CD4-positive, alpha-beta T cell treated with Interleukin-17A for 1 hour (primary cell): ENCODE results near the gene AREL1.
"Not testable (repeated sequence)": the region's sequence is repeated elsewhere in the genome, so short reads cannot be mapped to it uniquely, and the experiment has no call there.

Experiments
- DNase-seq: peaks from one replicate; pipeline ENCODE4 v3.0.0-alpha.2; 2020

Gene AREL1, protein sequence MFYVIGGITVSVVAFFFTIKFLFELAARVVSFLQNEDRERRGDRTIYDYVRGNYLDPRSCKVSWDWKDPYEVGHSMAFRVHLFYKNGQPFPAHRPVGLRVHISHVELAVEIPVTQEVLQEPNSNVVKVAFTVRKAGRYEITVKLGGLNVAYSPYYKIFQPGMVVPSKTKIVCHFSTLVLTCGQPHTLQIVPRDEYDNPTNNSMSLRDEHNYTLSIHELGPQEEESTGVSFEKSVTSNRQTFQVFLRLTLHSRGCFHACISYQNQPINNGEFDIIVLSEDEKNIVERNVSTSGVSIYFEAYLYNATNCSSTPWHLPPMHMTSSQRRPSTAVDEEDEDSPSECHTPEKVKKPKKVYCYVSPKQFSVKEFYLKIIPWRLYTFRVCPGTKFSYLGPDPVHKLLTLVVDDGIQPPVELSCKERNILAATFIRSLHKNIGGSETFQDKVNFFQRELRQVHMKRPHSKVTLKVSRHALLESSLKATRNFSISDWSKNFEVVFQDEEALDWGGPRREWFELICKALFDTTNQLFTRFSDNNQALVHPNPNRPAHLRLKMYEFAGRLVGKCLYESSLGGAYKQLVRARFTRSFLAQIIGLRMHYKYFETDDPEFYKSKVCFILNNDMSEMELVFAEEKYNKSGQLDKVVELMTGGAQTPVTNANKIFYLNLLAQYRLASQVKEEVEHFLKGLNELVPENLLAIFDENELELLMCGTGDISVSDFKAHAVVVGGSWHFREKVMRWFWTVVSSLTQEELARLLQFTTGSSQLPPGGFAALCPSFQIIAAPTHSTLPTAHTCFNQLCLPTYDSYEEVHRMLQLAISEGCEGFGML

DNA sequence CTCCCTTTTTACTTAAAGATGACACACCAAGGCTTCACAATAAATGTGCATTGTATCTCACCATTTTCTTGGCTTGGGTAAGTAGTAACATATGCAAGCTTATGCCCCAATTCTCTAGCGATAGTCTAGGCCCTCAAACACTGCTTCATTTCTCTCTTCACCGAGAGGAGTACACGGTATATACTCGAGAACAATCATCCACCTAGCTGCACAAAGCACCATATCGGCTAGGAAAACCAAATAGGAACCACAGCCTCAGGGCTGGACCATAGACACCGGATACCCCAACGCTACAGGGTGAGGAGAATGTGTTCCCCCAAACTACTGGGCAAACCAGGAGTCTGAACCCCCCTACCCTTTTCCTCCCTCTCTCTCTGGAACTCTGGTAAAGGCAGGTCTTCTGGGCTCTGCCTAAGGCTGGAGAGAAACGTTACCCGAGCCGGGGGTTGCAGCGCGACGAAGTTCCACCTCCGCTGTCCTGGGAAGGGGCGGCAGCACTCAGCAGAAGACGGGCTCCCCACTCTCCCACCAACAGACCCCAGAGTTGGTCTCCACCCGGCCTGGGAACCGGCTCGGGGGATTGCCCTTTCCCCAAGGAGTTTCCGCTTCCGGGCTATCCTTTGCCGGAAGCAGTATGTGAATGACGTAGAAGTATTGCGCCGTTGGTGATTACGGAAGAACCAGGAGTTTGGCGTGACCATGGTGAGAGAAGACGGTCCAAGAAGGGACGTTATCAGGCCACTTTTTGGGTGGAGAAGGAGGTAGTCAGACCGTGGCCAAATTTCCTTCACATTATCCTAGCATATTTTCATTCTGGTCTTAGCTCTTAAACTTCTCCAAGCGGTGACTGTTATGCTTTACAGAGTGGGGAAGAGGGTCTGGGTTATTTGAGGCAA lies at the start of gene AREL1, which contains the start of gene FCF1:
AREL1 (minus strand) TSS at position 582 of the 896 bp plus-strand sequence. CDS start 27,465 bp downstream, outside the sequence.
FCF1 (plus strand) TSS at position 646 of the 896 bp plus-strand sequence; CDS start at position 700, 54 bp downstream.
- peak; percentile 90 for DNase-seq

DNA sequence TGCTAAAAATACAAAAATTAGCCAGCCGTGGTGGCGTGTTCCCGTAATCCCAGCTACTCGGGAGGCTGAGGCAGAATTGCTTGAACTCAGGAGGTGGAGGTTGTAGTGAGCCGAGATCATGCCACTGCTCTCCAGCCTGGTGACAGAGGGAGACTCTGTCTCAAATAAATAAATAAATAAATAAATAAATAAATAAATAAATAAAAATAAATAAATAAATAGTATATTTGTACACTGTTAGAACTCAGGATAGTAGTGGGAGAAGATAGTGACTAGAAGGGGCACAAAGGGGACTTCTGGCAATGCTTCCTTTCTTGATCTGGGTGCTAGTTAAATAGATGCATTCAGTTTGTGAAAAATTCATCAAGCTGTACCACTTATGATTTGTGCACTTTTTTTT lies 45.6 kb upstream of the AREL1 start:
- DNase-seq, result not testable (repeated sequence)

DNA sequence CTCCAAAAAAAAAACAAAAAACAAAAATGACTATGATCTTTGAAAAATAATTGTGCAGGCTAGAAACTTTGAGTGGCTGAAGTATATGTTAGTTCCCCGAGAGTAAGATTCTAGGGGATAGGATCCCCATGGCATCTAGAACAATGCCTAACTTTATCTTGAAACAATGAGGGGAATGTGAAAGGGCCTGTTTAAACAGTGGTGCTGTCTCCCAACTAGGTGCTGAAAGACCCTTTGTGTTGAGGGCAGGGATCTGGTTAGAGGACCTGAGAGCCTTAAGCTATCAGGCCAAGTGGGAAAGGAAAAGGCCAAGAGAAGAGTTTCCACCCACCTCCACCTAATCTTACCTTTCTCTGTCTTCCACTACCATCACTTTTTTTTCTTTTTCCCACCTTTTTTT lies 43.4 kb upstream of the AREL1 start:
- DNase-seq, result no peak

DNA sequence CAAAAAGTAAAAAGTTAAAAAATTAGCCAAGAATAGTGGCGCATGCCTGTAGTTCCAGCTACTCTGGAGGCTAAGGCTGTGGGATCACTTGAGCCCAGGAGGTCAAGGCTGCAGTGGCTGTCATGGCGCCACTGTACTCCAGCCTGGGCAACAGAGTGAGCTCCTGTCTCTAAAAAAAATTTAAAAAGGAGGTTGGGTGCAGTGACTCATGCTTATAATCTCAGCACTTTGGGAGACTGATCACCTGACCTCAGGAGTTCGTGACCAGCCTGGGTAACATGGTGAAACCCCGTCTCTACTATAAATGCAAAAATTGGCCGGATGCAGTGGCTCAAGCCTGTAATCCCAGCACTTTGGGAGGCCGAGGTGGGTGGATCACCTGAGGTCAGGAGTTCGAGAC lies 42.0 kb upstream of the AREL1 start:
- no peak for DNase-seq

DNA sequence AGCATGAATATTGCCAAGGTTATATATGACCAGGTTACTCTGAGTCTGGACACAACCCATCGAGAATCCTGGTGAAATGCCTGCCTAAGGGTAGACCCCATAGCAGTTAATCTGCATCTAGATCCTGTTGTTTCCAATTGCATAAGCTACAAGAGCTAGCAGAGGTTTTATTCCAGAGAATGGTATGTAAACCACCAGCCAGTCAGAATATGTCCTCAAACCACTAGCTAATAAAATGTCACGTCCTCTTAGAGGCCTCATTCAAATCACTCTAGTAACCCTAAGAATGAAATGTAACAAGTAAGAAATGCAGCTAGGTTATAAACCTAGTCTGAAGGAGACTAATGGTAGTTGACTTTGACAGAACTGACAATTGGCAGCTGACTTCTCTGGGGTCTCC lies 41.3 kb upstream of the AREL1 start:
- no peak for DNase-seq

DNA sequence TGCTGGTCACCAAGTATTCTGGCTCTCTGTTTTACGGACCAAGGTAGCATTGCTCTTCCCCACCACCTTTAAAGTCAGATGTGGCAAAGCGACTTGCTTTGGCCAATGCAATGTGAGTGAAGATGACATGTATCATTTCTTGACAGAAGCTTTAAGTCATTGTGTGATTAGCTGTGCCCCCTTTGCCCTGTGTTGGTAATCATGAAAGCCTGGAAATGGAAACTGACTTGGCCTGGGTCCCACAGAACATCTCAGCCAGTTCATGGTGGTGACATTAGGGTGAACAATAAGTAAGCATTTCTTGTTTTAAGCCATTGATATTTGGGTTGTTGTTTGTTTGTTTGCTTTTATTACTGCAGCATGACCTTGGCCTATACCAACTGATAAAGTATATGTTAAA lies 34.4 kb upstream of the AREL1 start:
- DNase-seq, result no peak

DNA sequence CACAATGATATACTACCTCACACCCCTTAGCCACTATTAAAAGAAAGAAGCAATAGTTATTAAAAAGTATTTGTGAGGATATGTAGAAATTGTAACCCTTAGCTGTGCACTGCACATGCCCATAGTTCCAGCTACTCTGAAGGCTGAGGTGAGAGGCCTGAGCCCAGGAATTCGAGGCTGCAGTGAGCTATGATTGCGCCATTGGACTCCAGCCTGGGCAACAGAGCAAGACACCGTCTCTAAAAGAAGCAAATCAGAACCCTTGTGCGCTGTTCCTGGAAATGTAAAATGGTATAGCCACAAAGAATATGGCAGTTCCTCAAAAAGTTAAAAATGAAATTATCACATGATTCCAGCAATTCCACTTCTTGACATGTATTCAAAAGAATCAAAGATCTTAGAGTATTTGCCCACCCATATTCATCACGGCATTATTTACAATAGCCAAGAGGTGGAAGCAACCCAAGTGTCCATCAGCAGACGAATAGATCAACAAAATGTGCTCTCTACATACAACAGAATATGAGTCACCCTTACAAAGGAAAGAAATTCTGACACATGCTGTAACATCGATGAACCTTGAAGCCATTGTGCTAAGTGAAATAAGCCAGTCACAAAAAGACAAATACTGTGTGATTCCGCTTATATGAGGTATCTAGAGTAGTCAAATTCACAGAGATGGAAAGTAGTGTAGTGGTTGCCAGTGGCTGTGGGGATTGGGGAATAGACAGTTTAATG lies 26.6 kb upstream of the AREL1 start:
- no peak for DNase-seq

DNA sequence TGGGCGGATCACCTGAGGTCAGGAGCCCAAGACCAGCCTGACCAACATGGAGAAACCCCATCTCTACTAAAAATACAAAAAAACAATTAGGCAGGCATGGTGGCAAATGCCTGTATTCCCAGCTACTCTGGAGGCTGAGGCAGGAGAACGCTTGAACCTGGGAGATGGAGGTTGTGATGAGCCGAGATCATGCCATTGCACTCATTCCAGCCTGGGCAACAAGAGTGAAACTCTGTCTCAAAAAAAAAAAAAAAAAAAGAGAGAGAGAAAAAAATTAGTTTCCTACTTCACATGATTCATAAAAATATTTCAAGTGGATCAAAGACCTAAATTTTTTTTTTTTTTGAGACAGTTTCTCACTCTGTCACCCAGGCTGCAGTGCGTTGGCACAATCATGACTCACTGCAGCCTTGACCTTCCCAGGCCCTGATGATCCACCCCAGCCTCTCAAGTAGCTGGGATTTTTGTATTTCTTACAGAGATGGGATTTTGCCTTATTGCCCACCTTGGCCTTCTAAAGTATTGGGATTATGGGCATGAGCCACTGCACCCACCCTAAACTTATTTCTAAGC lies 25.0 kb upstream of the AREL1 start:
- DNase-seq, result no peak

DNA sequence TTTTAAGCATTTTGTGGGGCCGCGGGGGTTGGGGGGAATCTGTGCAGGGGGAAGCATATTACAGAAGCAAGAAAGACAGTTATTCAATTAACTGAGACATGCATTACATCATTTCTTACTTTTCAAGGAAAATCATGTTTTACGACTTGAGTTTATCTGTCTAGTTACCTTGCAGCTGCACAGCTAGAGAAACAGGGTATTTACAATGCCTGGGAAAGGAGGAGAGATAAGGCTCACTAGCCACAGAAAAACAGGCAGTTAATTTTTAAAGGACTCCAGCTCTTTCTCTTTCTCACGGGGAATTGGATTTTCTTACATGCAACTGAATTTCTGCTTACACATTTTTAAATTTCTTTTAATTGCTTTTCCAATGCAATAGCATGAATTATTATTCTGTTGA lies 22.2 kb upstream of the AREL1 start:
- DNase-seq, result no peak

DNA sequence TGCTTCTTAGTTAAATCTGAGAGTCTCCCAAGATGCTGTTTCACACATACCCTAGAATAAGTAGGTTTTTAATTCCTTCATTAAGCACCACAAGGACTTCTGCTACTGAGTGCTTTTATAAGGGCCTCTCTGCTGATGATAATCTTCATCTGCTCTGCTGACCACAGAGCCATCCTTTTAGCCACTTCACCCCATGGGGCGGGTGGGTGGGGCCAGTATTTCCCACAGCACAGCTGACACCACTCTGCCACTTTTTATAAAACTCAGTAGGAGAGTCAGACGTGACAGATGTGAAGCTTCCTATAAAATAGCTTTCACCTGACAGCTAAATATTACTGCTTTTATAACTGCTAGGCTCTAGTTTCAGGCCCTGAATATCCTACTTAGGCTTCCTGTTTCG lies 20.3 kb upstream of the AREL1 start:
- no peak for DNase-seq

DNA sequence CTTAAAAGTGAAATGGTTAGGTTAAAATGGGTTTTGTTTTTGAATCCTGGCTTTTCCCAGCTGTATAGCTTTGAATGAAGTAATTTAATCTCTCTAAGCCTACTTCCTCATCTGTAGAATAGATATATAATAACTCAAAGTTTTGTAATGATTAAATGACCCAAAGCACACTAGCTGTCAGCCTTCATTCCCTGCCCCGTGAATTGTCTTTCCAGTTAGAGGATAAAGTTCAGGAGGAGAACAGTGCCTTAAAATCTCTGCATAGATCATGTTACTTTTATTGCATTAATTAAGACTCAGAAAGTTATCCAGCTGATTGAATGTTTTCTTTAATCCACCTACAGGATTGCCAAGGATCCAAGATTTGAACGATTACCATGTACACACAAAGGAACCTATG lies 19.5 kb upstream of the AREL1 start:
- no peak for DNase-seq

DNA sequence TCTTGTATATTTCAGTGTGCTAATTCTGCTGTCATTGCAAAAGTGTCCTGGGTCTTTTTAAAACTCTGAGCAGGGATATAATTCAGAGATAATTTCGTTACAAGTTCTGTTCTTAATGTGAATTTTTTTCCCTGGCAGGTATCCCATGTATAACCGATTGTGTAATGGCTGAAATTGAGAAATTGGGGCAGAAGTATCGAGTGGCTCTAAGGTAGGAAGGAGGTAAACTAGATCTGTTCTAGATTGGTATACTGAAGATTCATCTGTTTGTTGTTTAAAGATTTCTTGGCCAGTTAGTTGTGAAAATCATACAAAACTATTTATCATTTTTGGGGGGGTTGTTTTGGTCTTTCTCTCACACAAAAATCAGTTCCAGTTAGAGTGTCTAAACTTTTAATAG lies 10.3 kb upstream of the AREL1 start:
- no peak for DNase-seq

DNA sequence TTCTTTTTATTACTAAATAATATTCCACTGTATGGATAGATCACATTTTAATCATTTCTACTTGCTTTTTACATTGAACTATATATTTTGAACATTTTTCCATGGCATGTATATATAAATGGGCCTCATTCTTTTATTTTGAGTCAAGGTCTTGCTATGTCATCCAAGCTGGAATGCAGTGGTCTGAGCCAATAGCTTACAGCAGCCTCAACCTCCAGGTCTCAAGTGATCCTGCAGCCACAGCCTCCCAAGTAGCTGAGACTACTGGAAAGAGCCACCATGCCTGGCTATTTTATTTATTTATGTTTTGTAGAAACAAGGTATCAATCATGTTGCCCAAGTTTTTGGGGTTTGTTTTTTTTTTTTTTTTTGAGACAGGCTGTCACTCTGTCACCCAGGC lies 7.6 kb upstream of the AREL1 start:
- no peak for DNase-seq

DNA sequence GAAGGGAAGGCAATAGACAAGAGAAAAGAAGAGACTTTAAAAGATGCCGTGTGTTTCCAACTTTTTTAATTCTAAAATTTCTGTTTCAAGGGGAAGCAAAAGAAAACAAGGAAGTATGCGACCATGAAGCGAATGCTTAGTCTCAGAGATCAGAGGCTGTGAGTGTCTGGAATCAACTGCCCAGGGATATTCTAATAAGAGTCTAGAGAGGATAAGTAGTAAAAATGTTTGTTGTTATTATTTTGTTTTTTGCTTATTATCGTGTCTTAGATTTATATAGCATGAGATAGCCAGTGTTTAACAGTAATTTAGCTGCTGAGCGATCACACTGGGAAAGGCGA lies 485 bp upstream of the AREL1 start:
- DNase-seq, result no peak

DNA sequence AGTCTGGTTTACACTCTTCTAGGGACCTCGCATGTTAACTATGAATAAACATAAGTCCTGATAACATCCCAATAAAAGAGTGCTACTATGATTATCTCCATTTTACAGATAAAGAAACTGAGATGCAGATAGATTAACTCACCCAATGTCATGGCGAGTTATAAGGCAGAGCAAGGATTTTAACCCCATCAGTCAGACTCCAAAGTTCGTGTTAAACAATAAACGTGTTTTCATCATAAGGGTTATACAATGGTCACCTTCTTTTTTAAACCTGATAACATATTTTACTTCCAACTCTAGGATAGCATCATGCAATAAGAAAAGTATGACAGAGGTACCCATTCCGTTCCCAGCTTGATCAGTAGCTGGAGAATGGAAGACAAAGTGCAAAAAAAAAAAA lies 1.2 kb downstream of the AREL1 start:
- no peak for DNase-seq

DNA sequence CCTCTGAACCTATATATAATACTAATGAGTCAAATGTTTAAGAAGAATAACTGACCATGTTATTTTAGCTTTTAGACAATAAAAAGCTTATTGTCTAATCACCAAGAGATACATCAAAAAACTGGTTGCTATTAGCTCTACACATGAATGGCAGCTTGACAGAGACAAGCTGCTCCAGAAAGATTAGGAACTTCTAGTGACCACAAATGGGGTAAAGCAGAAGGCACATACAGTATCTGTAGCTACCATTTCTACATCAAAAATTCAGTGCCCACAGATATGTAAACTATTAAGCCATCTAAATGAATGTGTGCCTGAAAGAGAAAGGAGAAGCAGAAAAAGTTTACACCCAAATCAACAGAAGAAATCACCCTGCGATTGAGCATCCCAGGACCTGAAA lies 2.4 kb downstream of the AREL1 start:
- DNase-seq, result no peak

DNA sequence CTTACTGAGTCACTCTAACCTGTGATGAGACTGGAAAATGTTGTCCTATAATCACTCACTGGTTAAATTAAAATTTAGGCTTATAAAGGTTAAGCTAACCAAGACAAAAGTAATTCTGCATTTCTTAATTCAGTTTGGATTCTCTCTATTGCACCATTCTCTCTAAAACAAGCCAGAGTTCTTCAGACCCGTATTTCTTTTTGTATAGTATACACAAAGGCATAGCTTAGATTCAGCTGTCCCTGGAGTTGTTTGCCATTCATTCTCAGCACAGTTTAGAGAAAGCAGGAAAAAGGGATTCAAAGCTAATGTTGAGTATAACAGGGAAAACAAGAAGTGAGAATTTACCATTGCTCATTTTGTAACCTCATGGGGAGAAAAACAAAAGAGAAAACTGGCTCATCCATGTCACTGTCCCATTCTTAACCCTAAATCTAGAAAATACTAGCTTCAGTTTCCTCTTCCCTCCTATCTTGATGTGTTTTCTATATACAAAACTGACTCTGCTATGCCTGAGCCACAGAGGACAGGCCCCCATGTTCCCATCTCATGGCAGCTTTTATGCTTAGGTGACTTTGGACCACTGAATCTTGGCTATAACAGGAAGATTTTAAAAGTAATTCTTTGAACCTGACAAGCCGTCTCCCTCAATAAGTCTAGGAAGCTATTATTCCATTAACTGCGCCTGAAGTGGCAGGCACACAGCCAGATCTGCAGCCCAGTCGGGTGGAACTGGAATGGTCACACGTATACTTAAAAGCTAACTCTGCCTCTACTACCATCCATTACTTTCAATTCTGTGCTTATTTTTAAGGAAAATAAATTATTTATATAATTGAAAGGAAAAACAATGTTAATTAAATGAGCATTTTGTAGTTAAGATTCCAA lies 7.0 kb downstream of the AREL1 start:
- no peak for DNase-seq

DNA sequence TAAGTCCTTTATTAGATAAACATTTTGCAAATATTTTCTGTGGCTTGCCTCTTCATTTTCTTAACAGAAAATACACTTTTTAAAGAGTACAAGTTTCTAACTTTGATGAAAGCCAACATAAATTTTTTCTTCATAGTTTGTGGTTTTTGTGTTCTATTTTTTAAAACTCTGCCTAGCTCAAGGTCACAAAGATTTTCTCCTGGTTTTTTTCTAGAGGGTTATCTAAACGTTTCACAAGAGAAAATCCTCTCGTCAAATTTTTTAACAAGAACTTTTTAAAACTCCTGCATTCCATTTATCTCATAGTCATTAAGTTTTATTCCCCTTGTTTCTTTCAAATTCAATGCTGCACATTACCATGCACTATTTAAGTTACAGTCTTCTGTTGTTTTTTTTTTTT lies 8.2 kb downstream of the AREL1 start:
- no peak for DNase-seq

DNA sequence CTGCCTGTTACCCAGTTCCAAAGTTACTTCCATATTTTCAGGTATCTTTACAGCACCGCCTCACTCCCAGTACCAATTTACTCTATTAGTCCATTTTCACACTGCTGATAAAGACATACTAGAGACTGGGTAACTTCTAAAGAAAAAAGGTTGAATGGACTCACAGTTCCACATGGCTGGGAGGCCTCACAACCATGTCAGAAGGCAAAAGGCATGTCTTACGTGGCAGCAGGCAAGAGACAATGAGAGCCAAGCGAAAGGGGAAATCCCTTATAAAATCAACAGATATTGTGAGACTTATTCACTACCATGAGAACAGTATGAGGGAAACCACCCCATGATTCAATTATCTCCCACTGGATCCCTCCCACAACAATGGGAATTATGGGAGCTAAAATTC lies 9.8 kb downstream of the AREL1 start:
- DNase-seq, result no peak

DNA sequence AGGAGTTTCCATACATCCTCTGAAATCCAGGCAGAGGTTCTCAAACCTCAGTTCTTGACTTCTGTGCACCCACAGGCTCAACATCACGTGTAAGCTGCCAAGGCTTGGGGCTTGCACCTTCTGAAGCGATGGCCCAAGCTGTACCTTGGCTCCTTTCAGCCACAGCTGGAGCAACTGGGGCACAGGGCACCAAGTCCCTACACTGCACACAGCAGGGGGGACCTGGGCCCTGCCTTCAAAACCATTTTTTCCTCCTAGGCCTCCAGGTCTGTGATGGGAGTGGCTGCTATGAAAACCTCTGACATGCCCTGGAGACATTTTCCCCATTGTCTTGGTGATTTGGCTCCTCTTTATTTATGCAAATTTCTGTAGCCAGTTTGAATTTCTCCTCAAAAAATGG lies 10.6 kb downstream of the AREL1 start:
- no peak for DNase-seq

DNA sequence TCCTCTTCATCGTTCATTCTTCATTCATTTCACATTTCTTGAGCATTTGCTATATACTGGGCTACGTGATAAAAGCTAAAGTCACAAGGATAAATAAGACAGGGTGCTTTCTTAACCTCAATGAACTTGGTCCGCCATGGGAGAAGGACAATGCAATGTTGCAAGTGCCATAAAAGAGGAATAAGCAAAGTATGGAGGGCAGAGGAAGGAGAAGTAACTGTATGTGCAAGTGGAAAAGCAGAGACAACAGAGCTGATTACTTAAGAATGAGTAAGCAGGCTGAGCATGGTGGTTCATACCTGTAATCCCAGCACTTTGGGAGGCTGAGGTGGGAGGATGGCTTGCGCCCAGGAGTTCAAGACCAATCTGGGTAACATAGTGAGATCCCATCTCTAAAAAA lies 14.4 kb downstream of the AREL1 start:
- no peak for DNase-seq
